Umbilical cord (tissue), 2 donors: ENCODE data around the gene RANGAP1. TPM values are rescaled to one million over a fixed set of nuclear protein-coding genes. Genes with fewer than 3 reads are reported as not detected.
A peak's percentile ranks its signal among the peaks of the same experiment; 100 is the strongest.

Source experiments
- DNase-seq: peaks from one replicate; pipeline ENCODE4 v3.0.0-alpha.2; 2015; ENCODE audit warnings: low spot score
- total RNA-seq: library from RNA; depleted of rRNA; stranded (reverse); fragments of >200 nt; gene quantifications from one replicate; pipeline ENCODE4 v1.2.3, GENCODE V29; 2014; ENCODE audit warnings: low replicate concordance; ENCODE audit not compliant: insufficient read depth

Gene RANGAP1
- total RNA-seq, 1 donor from 2014 or later: 11.1 TPM

DNA sequence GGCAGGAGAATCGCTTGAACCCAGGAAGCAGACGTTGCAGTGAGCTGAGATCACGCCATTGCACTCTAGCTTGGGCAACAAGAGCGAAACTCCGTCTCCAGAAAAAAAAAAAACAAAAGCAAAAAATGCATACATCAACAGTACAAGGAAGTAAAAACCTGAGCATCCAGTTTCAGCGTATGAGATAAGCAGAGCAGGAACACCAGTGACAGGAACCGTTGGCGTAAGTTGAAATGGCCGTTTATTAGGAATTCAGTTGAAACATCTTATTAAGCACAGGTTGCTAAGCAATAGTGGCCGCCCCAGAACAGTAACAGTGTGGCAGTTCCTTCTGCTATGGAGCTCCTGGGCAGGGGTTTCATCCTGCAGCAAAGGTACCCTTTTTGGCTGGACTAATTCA is 84.8 kb downstream of the RANGAP1 start:
- DNase-seq: peak; percentile 37

GRCh38 chr22:41198027-41198580 is 87.9 kb downstream of the RANGAP1 start:
- no peak for DNase-seq

GRCh38 chr22:41197038-41197972 is 88.7 kb downstream of the RANGAP1 start:
- DNase-seq: peak; percentile 82

Other genes with a start within 250 kb of the RANGAP1 start
- 72.2 TPM for gene EP300, start 193.6 kb downstream of the RANGAP1 start, total RNA-seq
- 7.9 TPM for gene L3MBTL2, start 80.9 kb downstream of the RANGAP1 start, total RNA-seq
- 1.9 TPM for gene CHADL, start 45.3 kb downstream of the RANGAP1 start, total RNA-seq
- 24.6 TPM for gene ZC3H7B, start 15.3 kb upstream of the RANGAP1 start, total RNA-seq
- gene TEF, start 95.8 kb upstream of the RANGAP1 start, total RNA-seq: 6.3 TPM
- 12.5 TPM for gene TOB2, start 160.6 kb upstream of the RANGAP1 start, total RNA-seq
- gene PHF5A, start 182.5 kb upstream of the RANGAP1 start, total RNA-seq: 19.5 TPM
- gene ACO2, start 182.9 kb upstream of the RANGAP1 start, total RNA-seq: 19.7 TPM